NCI-H226 (cell line): ENCODE measurements around the gene GAB4.

Source experiments
- DNase-seq: peaks from one replicate; pipeline ENCODE4 v3.0.0-alpha.2; 2015

The GAB4 gene

DNA sequence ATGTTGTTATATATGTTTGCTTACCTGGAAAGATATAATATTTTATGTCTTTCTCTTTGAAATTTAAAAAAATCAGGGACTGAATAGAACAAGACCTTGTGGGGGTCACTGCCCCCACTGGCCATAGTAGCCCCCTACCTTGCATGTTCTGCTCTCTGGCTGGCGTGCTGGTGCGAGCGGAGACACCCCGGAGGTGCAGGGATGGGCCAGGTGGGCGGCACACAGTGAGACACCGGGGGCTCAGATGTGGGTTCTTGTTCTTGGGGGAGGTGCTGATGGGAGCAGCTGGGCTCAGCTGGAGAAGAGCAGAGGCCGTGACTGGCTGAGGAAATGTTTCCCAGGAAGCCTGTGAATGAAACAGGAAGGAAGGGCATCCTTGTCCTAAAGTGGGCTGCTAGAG lies 20.2 kb downstream of the GAB4 start:
- DNase-seq, result no peak

DNA sequence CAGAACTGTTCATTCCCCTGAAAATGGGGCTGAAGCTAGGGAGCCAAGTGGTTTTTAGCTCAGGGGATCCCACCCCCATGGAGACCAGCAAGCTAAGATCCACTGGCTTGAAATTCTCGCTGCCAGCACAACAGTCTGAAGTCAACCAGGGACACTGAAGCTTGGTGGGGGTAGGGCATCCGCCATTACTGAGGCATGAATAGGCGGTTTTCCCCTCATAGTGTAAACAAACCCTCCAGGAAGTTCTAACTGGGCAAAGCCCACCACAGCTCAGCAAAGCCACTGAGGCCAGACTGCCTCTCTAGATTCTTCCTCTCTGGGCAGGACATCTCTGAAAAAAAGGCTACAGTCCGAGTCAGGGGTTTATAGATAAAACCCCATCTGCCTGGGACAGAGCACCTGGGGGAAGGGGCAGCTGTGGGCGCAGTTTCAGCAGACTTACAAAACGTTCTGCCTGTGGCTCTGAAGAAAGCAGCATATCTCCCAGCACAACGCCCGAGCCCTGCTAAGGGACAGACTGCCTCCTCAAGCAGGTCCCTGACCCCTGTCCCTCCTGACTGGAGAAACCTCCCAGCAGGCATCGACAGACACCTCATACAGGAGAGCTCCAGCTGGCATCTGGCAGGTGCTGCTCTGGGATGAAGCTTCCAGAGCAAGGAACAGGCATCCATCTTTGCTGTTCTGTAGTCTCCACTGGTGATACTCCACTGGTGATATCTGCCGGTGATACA lies 32.7 kb downstream of the GAB4 start:
- DNase-seq, result no peak

GRCh38 chr22:16974298-16975084 lies 33.5 kb downstream of the GAB4 start:
- DNase-seq, result no peak

- no peak for DNase-seq
Observed at GRCh38 chr22:16973591-16974297, 34.3 kb downstream of the GAB4 start.

DNA sequence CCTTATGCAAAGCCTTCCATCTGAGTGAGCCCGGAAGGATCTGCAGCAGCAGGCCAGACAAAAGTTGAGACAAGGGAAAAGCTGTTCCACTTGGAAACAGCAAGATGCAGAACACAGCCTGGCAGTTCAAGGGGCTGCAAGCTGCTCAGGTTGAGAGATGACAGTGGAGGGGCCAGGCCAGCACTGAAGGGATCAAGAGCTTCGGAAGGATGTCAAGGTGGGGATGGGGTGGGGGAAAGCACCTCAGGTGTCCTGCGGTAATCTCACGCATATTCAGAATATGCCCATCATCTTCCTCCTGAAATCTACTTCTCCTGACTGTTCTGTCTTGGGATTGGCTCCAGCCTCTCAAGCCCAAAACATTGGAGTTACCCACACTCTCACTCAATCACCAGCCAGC lies 35.7 kb downstream of the GAB4 start:
- DNase-seq, result no peak

GRCh38 chr22:16970446-16970845 lies 37.6 kb downstream of the GAB4 start:
- no peak for DNase-seq

DNA sequence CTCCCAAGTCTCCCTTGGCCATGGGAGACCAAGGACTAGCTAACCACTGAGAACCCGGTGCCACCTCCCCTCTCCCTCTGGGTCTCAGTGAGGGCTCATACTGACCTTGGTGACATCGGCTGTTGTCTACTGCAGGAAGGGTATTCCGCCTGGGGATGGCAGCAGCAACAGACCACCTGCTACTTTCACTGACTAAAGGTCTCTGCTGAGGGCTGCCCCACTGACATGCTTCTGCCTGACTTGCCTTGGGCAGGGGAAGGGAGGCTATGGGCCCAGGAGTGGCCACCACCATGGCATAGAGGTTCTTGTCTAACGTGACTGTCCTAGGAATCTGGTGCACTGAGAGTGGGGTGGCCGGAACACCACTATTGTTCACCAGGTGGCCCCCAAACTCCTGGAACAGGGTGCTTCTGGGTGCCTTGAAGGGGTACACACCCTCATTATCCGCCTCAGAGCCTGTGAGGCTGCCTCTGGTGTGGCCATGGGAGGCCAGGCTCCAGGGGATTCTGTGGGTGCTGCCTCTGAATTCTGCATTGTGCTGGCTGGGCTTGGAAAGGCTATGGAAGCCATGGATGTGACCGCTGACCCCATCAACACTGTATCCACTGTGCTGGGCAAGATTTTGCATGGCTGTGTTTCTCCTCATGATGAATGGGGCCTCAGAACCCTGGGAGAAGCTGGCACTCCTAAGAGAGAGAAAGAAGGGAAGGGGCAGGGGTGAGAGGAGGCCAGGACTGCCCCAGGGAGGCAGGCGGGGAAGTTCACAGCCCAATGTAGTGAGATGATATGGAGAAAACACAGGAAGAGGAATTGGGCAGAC lies 38.3 kb downstream of the GAB4 start:
- no peak for DNase-seq

DNA sequence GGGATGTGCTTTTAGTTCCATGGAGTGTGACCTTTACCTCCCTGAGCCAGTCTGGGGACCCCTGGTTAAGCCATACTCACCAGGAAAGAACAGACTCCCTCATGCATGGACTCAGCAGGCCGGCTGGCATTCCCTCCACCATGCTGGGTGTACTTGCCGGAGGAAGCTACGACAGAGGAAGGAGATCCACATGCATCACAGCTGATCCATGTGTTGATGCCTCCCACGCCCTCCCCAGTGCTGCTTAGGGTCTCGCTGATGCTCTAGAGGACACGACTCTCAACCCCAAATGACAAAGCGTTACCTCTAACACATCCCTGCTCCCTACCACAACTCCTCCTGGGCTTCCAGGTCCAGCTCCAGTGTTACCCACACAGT lies 39.8 kb downstream of the GAB4 start:
- DNase-seq, result no peak

GRCh38 chr22:16967453-16968217 lies 40.4 kb downstream of the GAB4 start:
- no peak for DNase-seq

- no peak for DNase-seq
Observed at GRCh38 chr22:16966251-16966650, 41.8 kb downstream of the GAB4 start.

DNA sequence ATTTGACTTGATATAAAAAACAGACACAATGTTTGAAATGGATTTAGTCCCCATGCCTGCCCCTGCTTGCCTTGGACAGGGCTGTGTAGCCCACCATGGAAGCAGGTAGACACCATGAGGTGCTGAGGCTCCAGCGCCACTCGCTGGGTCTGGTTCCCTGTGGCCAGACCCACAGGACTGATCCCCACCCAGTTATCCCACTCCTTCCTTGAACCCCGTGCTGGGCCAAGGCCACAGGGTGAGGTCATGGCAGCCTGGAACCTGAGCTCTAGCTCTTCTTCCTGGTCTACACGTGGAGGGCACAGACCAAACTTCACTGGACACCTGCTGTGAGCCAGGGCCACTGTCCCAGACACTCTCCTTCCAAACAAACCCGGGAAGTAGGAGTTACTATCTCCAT lies 42.5 kb downstream of the GAB4 start:
- no peak for DNase-seq

- DNase-seq, result no peak
Observed at GRCh38 chr22:16965083-16965482, 42.9 kb downstream of the GAB4 start.

DNA sequence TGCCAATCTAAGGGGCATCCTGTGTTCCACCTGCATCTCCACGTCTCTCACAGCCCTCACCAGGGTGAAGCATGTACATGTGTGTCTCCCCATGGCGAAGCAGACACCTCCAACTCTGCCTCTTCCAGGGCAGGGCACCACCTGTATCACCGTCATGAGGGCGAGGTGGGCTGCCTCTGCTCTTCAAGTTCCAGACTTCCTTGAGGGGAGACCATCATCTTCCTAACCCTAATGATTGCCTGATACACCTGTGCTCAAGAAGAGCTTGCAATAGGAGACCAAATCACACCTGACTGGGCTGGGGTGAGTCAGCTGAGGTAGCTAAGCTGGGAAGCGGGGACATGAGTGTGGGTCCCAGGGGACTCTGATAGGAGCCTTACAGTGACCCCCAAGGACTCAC lies 43.7 kb downstream of the GAB4 start:
- no peak for DNase-seq

GRCh38 chr22:16963189-16963945 lies 44.7 kb downstream of the GAB4 start:
- DNase-seq, result no peak

- no peak for DNase-seq
Observed at GRCh38 chr22:16962501-16962900, 45.5 kb downstream of the GAB4 start.

DNA sequence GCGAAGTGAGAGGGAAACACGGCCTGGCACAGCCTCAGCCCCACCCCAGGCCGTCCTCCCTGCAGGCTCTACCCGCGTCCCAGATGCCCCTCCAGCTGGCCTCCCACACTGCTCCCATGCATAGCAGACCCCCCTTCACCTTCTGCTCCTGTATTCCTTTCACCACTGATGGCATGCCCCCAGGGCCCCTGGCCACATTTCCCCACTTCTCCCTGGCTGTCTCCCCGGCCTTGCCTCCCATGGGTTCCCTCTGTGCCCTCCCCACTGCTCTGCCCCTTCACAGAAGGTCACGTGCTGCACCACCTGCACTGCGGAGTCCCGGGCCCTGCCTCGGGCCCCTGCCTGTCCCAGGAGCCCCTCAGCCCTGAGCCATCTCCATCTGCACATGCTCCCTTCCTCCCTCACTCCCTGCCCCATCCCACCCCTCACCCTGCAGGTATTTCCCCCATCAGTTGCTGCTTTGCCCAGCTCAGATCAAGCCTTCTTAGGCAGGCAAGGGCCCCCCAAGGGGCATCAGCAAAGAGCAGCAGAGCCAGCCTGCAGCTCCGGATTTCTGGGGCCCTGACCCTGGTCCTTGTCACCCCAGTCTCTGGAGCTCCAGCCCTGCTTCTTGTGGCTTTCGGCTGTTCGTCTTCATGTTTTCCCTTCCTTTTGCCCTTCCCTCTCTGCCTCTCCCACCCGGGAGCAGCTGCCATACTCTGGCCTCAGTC lies 46.4 kb downstream of the GAB4 start:
- no peak for DNase-seq

DNA sequence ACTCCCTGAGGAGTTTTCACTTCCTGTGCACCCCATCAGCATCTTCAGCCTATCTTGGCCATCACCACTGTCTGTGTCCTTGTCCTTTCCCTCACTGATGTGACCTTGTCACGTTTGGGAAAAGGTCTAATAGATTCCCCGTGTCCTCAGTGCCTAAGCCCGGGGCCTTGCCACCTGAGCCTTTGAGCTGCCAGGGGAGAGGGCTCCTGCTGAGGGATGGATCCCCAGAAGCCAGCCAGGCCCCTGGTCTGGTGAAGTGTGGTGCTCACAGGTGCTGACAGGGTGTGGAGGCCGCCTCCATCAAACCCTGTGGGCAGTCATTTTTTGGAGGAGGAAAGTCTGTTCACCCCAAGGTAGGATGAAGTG lies 47.2 kb downstream of the GAB4 start:
- no peak for DNase-seq

- no peak for DNase-seq
Observed at GRCh38 chr22:16960220-16960883, 47.7 kb downstream of the GAB4 start.

DNA sequence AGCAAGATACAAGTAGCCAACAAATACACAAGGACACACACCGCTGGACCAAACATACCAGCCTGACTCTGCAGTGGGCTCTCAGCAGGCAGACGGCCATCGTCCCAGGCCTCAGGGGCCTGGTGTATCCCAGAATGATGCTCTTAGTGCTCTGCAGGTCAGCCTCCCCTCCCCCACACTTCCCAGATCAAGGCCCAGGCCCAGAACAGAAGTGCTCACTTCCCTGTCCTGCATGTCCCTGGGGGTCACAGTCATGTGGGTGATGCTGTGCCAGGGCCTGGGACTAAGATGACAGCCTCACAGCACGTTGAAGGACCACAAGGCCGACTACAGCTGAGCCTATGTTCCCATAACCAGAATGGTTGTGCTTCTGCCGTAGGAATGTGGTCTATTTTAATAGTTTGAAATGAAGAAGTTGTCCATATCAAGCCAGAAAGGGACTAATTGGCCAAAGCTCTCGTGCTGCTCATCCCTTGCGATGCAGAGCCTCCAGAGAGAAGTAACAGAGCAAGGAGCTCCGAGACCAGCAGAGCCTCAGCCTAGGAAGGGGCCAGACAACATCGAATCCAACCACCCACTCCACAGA lies 48.6 kb downstream of the GAB4 start:
- no peak for DNase-seq

- DNase-seq, result no peak
Observed at GRCh38 chr22:16958475-16958874, 49.5 kb downstream of the GAB4 start.
